ENCODE results near the gene DZANK1.

Gene DZANK1

GRCh38 chr20:18477821-18478220 lies 11.0 kb upstream of the DZANK1 start:
- peaks cover 85% of the 10 kb centered on the region for H3K36me3 Mint-ChIP-seq

DNA sequence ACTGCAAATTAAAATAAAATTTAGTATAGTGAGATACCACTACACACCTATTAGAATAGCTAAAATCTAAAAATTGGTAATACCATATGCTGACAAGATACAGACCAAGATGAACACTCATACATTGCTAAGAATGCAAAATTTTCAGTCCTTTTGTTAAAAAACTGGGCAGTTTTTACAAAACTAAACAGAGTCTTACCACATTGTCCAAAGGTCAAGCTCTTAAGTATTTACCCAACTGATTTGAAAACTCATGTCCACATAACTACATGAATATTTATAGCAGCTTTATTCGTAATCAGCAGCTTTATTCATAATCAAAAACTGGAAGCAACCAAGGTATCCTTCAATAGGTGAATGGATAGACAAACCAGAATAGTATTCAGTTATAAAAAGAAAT lies 10.4 kb upstream of the DZANK1 start:
- no peak for ATAC-seq
- H3K27ac Mint-ChIP-seq: no peak overlapping the region
- H3K4me3 Mint-ChIP-seq: no peak overlapping the region
- no peaks in the 10 kb centered on the region for H3K9me3 Mint-ChIP-seq
- peaks cover 80% of the 10 kb centered on the region for H3K36me3 Mint-ChIP-seq
- DNase-seq (ENCODE audit: low spot score in 2 of 2): no peak
- H3K4me1 Mint-ChIP-seq: no peaks in the 10 kb centered on the region

More at GRCh38 chr20:18477821-18478220, 11.0 kb upstream of the DZANK1 start:
- no peaks in the 10 kb centered on the region for H3K9me3 Mint-ChIP-seq
- DNase-seq (ENCODE audit: low spot score in 2 of 2) (no peak), ATAC-seq (no peak)
- no peak overlapping the region for H3K4me3 Mint-ChIP-seq
- H3K4me1 Mint-ChIP-seq: no peaks in the 10 kb centered on the region
- H3K27ac Mint-ChIP-seq: no peak overlapping the region

DNA sequence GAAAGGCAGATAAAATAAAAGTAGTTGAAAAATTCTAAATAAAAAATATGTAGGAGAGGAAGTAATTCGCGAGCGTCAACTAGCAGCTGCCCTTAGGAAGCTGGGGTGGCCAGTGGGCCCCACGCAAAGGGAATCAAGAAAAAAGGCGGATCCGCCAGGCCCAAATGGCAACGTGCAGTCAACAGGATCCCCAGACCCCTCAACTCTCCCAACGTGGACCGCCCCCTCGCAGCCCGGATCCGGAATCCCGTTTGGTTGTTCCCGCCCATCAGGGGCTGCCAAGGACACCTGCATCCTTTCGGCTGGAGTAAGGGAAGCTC lies 296 bp downstream of the DZANK1 start:
- H3K4me3 Mint-ChIP-seq: peak overlapping the region; percentile 97
- peak overlapping the region; percentile 99 for H3K27ac Mint-ChIP-seq
- peaks cover 24% of the 10 kb centered on the region for H3K4me1 Mint-ChIP-seq
- H3K9me3 Mint-ChIP-seq: no peaks in the 10 kb centered on the region
- ATAC-seq (peak; percentile 17), DNase-seq (ENCODE audit: low spot score in 2 of 2) (no peak)
- H3K36me3 Mint-ChIP-seq: peaks cover 29% of the 10 kb centered on the region

GRCh38 chr20:18465536-18466200 lies 1.2 kb downstream of the DZANK1 start:
- Mint-ChIP-seq H3K36me3 (peaks cover 28% of the 10 kb centered on the region), H3K4me1 (peaks cover 24% of the 10 kb centered on the region), H3K9me3 (no peaks in the 10 kb centered on the region), H3K27ac (no peak overlapping the region), H3K4me3 (peak overlapping the region; percentile 97)
- ATAC-seq (no peak), DNase-seq (ENCODE audit: low spot score in 2 of 2) (no peak)

DNA sequence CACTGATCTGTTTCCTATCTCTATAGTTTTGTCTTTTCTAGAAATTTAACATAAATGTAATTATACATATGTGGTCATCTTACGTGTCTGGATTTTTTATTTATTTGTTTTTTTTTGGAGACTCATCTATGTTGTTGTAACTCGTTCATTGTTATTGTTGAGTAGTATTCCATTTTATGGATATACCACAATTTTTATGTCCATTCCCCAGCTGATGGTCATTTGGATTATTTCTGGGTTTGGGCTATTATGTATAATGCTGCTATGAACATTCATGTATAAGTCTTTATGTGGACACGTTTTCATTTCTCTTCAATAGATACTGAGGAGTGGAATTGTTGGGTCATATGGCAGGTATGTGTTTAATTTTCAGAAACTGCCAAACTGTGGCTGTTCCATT lies 10.2 kb downstream of the DZANK1 start:
- ATAC-seq: no peak
- Mint-ChIP-seq H3K36me3 (no peaks in the 10 kb centered on the region), H3K27ac (no peak overlapping the region), H3K4me3 (no peak overlapping the region), H3K9me3 (no peaks in the 10 kb centered on the region), H3K4me1 (no peaks in the 10 kb centered on the region)
- DNase-seq (ENCODE audit: low spot score in 2 of 2): no peak

GRCh38 chr20:18443886-18444285 lies 22.9 kb downstream of the DZANK1 start:
- Mint-ChIP-seq H3K9me3 (no peaks in the 10 kb centered on the region), H3K4me3 (no peak overlapping the region), H3K4me1 (no peaks in the 10 kb centered on the region), H3K27ac (no peak overlapping the region), H3K36me3 (no peaks in the 10 kb centered on the region)
- ATAC-seq (no peak), DNase-seq (ENCODE audit: low spot score in 2 of 2) (no peak)

DNA sequence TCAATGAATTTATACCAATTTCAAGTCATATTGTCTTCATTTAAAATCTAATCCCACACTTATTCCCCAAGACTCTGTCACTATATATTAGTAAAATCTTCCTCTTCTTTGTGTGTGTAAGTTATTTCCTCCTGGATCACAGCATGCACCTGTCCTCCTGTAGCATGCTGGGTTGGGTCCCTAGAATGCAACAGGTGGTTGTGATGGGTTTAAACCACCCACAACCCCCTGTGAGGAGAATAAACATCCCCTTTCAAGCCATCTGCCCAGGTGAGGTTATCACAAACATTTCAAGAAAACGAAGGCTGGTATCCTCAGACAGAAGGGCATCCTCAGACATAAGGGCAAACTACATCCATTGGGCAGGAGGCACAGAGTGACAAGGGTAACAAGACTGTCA lies 26.4 kb downstream of the DZANK1 start:
- ATAC-seq (no peak), DNase-seq (ENCODE audit: low spot score in 2 of 2) (no peak)
- H3K27ac Mint-ChIP-seq: peak overlapping the region; percentile 26
- H3K4me3 Mint-ChIP-seq: no peak overlapping the region
- peaks cover 4% of the 10 kb centered on the region for H3K4me1 Mint-ChIP-seq
- H3K9me3 Mint-ChIP-seq: no peaks in the 10 kb centered on the region
- no peaks in the 10 kb centered on the region for H3K36me3 Mint-ChIP-seq

- DNase-seq (ENCODE audit: low spot score in 2 of 2) (no peak), ATAC-seq (no peak)
- Mint-ChIP-seq H3K4me3 (no peak overlapping the region), H3K9me3 (no peaks in the 10 kb centered on the region), H3K36me3 (peaks cover 5% of the 10 kb centered on the region), H3K4me1 (peaks cover 4% of the 10 kb centered on the region), H3K27ac (no peak overlapping the region)
Observed at GRCh38 chr20:18436847-18437246, 30.0 kb downstream of the DZANK1 start.

- peaks cover 5% of the 10 kb centered on the region for H3K36me3 Mint-ChIP-seq
- H3K4me3 Mint-ChIP-seq: no peak overlapping the region
- DNase-seq (ENCODE audit: low spot score in 2 of 2): no peak
- no peak for ATAC-seq
- no peaks in the 10 kb centered on the region for H3K9me3 Mint-ChIP-seq
- H3K4me1 Mint-ChIP-seq: no peaks in the 10 kb centered on the region
- H3K27ac Mint-ChIP-seq: no peak overlapping the region
Observed at GRCh38 chr20:18431206-18431605, 35.6 kb downstream of the DZANK1 start.

- Mint-ChIP-seq H3K36me3 (peaks cover 5% of the 10 kb centered on the region), H3K4me1 (no peaks in the 10 kb centered on the region), H3K4me3 (no peak overlapping the region), H3K9me3 (no peaks in the 10 kb centered on the region), H3K27ac (no peak overlapping the region)
- DNase-seq (ENCODE audit: low spot score in 2 of 2) (no peak), ATAC-seq (no peak)
Observed at GRCh38 chr20:18430172-18430826, 36.5 kb downstream of the DZANK1 start.

GRCh38 chr20:18428490-18429173 lies 38.2 kb downstream of the DZANK1 start:
- DNase-seq (ENCODE audit: low spot score in 2 of 2): no peak
- ATAC-seq: no peak
- no peak overlapping the region for H3K4me3 Mint-ChIP-seq
- H3K4me1 Mint-ChIP-seq: no peaks in the 10 kb centered on the region
- no peak overlapping the region for H3K27ac Mint-ChIP-seq
- H3K36me3 Mint-ChIP-seq: no peaks in the 10 kb centered on the region
- H3K9me3 Mint-ChIP-seq: no peaks in the 10 kb centered on the region

GRCh38 chr20:18427214-18427613 lies 39.6 kb downstream of the DZANK1 start:
- Mint-ChIP-seq H3K4me1 (no peaks in the 10 kb centered on the region), H3K27ac (no peak overlapping the region), H3K9me3 (no peaks in the 10 kb centered on the region), H3K4me3 (no peak overlapping the region), H3K36me3 (no peaks in the 10 kb centered on the region)
- DNase-seq (ENCODE audit: low spot score in 2 of 2) (no peak), ATAC-seq (no peak)

- ATAC-seq: no peak
- no peak overlapping the region for H3K27ac Mint-ChIP-seq
Observed at GRCh38 chr20:18421608-18422007, 45.2 kb downstream of the DZANK1 start.

DNA sequence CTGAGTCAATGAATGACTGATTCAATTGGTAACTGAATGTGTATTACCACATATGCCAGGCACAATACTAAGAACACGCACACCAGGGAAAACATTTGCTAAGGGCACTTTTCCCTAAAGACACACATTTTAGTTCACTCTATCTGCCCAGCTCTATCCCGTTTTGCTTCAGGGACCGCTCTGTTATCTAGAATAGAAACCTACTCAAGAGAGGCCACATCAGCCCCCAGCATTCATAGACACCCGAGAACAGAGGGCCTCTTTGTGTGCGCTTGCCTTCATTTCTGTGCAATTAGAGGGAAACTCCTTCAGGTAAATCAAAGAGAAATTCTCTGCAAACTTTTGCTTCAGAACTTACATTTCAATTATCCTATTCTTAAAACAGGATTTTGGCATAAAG lies 50.3 kb downstream of the DZANK1 start:
- DNase-seq (ENCODE audit: low spot score in 2 of 2): no peak
- Mint-ChIP-seq H3K36me3 (no peaks in the 10 kb centered on the region), H3K4me3 (no peak overlapping the region), H3K9me3 (no peaks in the 10 kb centered on the region), H3K4me1 (peaks cover 5% of the 10 kb centered on the region), H3K27ac (no peak overlapping the region)
- ATAC-seq: no peak

More at GRCh38 chr20:18421608-18422007, 45.2 kb downstream of the DZANK1 start:
- DNase-seq (ENCODE audit: low spot score in 2 of 2): no peak
- H3K36me3 Mint-ChIP-seq: no peaks in the 10 kb centered on the region
- H3K9me3 Mint-ChIP-seq: no peaks in the 10 kb centered on the region
- H3K4me1 Mint-ChIP-seq: no peaks in the 10 kb centered on the region
- H3K4me3 Mint-ChIP-seq: no peak overlapping the region

- peaks cover 5% of the 10 kb centered on the region for H3K4me1 Mint-ChIP-seq
- H3K36me3 Mint-ChIP-seq: no peaks in the 10 kb centered on the region
- no peak overlapping the region for H3K4me3 Mint-ChIP-seq
- H3K27ac Mint-ChIP-seq: no peak overlapping the region
- no peak for ATAC-seq
- H3K9me3 Mint-ChIP-seq: no peaks in the 10 kb centered on the region
- no peak for DNase-seq (ENCODE audit: low spot score in 2 of 2)
Observed at GRCh38 chr20:18414140-18414539, 52.7 kb downstream of the DZANK1 start.
